ENCODE results near the gene PCED1B.
A peak's percentile ranks its signal among the peaks of the same experiment; 100 is the strongest.

The PCED1B gene

DNA sequence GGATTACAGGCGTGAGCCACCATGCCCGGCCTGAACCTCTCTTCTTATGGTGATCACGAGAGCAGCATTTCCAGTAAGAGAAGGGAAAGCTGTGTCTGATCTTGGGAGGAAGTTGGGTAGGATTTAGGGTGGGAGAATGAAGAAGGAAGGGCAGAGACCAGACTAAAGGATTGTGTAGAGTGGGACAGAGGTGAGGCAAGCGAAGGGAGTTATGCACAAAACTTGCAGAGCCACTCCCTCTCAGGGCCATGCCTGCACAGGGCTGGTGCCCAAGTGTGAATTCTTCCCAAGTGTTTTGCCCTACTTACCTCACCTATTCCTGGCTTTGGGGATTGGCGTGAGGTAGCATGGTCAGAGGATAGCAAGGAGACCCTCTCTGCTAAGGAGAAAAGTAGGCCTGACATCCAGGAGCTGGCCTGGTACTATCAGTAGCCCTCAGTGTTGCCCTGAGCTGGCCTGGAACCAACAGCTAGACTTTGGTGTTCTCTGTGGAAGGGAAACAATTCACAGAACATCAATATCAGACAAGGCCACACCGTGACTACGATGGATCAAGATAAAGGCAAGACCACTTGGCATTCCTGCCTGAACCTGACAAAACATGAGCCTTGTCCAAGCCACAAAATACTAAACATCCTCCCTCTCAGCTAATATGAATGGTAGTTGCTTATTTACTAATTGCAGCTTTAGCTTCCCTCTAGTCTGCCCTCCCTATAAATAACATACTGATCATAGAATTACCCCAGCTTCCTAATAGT is 201.3 kb downstream of the PCED1B start:
- DNase-seq = peak; percentile 73

DNA sequence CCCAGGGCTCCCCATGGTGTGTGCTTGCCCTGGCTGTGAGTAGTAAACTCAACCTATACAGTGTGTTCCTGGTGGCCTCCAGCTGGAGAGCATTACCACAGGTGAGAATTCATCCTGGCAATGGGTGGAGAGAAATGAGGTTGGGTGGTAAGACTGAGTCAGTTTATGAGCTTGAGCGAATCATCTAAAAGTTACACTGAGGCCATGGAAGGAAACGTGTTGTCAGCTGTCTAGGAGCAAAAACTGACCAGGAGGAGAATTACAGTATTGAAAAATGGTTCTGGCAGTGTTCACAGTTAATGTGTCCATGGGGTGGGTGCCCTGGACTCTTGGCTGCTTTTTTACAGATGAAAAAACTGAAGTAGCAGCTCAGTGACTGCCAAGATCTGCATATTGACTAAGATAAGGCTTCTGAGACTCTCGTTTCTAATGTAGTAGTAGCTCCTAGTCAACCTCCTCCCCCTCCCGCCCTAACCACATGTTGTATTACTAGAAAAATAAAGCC is 202.3 kb downstream of the PCED1B start:
- DNase-seq = peak; percentile 92

DNA sequence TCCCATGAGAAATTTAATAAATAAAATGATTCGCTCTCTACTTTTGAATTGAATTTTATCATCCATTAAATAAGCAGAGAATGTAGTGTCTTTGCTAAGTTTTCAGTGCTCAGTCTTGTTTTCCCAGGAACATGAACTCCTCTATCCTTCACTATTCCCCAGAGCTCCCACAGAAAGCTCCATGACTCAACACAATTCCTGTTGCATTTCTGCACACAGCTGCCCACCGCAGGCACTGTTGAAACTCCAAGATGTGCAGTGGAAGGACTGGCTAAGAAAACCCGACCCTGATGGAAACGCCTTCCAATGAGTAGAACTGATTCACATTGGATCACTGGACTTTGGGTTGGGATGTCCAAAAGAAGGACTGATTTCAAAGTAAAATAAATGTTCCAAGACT is 202.8 kb downstream of the PCED1B start:
- DNase-seq = no peak
